GM21576 (cell line): ENCODE results near the gene RTN4RL1.

ENCODE experiments used
- ATAC-seq: cut with Tn5 transposase; IDR thresholded peaks from one replicate; pipeline ENCODE4 v1.9.1; 2021; ENCODE audit warnings: mild to moderate bottlenecking, moderate library complexity; ENCODE audit not compliant: unreplicated experiment

RTN4RL1 gene

DNA sequence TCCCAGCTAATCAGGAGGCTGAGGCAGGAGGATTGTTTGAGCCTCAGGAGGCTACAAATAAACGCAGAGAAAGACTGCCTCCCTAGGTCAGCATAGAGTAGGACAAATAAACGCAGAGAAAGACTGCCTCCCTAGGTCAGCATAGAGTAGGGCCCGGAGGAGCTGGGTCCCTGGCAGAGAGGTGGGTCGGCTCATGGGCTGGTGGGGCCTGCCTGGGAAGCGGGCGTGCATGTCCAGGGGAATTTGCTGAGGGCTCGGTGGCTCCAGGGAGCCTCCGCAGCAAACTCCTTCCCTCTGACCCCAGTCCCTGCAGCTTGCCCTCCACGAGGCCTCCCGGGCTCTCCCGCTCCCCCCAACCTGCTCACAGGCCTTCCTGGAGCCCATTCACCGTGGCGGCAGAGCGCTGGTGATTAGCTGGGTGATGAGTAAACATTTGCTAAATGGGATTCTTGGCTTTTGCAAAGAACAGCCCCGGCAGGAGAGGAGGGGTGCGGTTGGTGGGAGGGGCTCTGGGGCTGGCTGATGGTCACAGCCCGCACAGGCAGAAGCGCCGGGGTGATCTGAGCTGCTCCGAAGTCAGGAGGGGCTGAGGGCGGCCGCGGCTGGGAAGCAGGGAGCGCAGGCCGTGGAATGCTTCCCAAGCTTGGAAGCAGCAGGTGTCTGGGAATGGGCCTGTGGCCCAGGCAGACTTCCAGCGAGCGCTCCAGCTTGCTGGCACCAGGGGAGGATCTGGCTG, 93.1 kb downstream of the RTN4RL1 start:
- ATAC-seq, result no peak

DNA sequence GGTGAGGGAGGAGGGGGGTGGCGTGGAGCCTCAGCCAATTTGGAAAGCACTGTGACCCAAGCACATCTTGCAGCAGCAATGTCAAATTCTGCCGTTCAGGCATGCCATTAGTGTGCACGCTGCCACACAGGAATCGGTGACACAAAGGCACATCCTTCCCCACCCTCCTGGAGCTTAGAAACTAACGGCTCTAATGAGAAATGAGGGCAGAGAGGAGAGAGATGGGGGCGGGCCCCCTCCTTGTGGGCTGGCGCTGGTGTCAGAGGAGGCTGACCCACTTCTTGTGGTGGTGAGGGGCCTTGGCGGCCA, 94.8 kb downstream of the RTN4RL1 start:
- no peak for ATAC-seq

DNA sequence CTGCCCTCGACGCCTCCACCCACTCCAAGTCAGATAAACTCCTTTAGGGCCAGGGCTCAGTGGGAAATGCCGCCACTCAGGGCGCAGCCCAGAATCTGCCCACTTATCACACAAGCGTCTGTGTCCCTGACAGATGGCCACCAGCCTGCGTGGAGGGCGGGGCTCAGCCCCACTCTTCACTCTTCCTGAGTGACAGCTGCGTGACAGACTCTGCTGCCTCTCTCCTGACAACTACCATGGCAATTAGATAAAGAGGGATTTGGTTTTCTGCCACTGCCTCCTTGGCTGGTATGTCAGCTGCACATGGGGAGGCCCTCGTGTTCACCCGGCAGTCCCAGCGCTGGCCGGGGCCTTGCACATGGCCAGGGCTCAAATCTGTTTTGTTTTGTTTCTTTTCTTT, 96.2 kb downstream of the RTN4RL1 start:
- ATAC-seq, result no peak

DNA sequence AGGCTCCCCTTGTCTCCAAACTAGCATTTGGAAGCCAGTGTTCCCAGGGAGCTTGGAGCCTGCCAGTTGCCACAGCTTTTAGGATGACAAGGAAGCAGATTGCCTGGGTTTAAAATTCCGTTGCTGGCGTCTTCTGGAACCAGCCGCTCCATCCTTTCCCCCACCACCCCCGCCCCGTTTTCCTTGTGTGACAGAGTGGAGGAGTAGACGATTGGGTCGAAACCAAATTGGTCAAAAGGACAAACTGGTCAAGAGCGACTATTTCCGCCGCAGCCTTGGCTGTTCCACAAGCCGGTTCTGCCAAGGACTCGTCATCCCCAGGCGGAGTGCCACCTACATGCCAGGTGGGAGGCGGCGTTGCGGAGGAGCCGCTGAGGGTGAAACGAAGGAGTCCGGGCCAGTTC, 104.2 kb downstream of the RTN4RL1 start:
- ATAC-seq, result no peak

GRCh38 chr17:1919201-1919600, 105.9 kb downstream of the RTN4RL1 start:
- ATAC-seq, result no peak

DNA sequence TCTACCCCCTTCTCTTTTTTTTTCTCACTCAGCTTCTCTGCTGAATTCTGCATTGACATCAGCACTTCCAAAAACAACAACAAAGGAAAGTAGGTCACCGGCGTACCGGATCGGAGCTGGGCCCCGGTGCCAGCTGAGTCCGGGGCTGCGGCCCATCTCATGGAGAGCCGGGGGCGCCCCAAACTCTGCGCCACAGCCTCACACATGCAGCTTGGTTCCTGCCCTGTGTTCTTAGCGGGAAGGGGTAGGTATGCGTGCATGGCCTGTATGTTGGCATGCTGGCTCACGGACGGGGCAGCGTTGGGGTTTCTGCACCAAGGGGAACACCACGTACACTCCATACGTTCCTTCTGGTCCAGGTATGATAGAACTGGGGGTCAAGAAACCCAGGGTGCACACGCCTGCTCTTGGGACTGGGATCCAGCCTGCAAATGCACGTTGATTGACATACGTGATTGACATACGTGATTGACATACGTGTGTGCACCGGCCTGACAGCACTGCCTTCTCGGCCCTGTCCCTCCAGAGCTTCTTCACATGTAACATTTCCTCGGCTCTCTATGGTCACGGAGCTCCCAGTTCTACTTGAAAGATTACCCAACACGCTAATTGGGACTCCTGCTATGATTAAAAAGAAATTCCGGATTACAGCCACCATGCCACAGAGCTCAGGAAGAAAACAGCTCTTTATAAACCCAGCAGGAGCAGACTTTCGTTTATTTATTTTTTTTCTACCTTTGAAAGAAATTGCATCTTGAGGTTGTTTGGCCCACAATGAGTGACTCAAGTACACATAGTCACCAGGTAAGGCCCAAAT, 106.6 kb downstream of the RTN4RL1 start:
- no peak for ATAC-seq

- ATAC-seq, result no peak
Observed at GRCh38 chr17:1916963-1917715, 108.0 kb downstream of the RTN4RL1 start.

DNA sequence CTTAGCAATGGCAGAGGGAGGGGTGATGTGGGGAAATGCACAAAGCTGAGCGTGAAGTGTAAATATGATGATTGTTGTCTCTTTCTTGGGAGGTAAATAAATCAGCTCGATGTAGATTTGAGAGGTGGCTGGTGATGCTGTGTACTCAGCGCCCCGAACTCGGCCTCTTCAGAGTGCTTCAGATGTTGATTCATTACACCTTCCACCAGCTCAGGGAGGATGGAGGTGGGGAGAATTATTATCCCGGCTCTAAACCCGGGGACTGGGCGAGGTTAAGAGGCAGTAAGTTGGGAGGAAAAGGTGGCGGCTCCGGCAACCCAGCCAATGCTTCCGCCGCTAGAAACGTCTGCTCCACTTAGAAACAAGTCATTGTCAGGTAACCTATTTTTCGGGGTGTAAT, 108.8 kb downstream of the RTN4RL1 start:
- ATAC-seq, result no peak

DNA sequence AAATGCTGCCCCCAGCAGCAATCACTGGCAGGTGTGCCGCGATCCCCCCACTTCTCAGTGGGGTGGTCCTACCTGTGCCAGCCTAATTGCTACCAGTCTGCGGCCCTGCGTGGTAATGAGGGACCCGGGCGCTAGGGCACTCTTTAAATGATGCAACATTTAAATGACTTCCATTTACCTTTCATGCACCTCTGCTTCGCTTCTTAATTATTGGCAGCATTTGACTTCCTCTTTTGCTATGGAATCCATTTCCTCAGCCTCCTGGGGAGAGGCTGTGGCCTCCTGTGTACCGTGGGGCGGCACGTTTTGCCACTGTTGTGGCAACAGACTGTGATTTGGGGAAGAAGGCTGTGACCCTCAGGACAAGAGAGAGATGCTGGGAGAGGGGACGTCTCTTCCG, 109.2 kb downstream of the RTN4RL1 start:
- no peak for ATAC-seq

GRCh38 chr17:1914661-1915083, 110.5 kb downstream of the RTN4RL1 start:
- ATAC-seq, result no peak

- no peak for ATAC-seq
Observed at GRCh38 chr17:1913702-1914101, 111.4 kb downstream of the RTN4RL1 start.

GRCh38 chr17:1912146-1912545, 113.0 kb downstream of the RTN4RL1 start:
- ATAC-seq, result no peak

GRCh38 chr17:1909985-1910384, 115.1 kb downstream of the RTN4RL1 start:
- no peak for ATAC-seq

GRCh38 chr17:1908699-1909309, 116.3 kb downstream of the RTN4RL1 start:
- no peak for ATAC-seq

DNA sequence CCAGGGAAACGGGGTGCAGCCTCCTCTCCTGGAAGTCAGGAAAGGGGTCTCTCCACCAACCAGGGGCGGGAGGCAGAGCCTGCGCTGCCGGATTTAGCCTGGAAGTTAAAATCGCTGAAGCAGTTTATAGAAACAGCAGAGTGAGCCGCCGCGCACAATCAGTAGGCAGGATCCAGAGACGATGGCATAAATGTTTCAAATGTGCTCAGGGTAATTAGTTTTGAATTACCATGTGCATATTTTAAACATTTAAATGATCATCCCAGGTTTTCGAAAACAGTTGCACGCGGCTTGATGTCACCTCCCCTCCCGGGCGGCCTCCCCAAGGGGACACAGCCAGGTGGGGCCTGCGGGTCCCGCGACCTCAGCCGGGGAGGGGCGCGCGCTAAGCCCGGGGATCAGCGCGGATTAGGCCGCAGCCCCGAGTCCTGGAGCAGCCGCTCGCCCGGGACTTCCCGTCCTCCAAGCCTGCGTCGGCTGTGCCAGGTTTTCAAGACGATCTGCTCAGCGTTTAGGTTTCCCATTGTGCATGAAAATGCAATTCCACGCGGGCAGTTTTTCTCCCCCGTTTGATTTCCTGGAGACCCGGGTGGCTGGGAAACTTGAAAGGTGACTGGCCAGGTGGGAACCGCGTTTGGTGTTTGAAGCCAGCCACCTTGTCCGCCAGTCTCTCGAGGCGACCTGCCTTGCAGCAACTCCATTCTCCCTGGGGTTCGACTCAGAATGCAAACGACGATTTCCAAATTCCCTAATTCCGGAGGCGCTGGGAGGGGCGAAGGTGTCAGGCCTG, 117.0 kb downstream of the RTN4RL1 start:
- ATAC-seq, result no peak

DNA sequence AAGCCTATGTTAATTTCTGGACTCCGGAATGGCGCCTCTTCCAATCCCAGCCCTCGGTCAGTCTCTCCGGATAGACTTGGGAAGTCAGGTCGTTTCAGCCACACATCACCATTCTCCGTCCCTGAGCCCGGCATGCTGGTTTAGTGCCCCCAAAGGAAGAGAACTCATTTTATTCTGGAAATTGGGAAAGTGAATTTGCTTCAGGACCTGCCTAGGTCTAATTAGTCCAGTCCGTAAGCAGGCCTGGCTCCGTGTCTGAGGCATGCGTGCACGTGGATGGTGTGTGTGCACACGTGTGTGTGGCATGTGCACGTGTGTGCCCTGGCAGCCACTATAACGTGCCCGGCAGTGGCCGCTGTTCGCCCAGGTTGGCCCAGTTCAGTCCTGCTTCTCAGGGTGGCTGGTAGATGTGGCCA, 117.9 kb downstream of the RTN4RL1 start:
- no peak for ATAC-seq

DNA sequence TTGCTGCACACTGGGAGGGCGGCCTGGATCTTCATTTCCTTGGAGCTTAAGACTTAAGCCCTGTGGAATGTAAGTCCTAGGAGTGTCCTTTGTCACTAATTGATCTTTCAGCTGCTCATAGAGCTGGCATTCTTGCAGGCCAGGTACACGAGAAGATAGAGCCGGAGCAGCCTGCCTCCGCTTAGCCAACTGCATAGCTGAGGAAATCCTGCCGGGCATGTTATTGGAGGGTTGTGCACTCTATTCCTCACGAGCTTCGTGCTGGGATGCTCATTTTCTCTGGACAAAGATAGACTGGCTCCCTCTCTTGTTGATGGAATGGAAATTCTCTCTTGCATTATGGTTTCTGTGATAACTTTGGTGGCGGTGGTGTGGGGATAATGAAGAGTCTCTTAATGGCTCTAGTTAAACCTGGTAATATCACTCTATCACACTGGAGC, 118.5 kb downstream of the RTN4RL1 start:
- no peak for ATAC-seq

- no peak for ATAC-seq
Observed at GRCh38 chr17:1905190-1905913, 119.8 kb downstream of the RTN4RL1 start.

DNA sequence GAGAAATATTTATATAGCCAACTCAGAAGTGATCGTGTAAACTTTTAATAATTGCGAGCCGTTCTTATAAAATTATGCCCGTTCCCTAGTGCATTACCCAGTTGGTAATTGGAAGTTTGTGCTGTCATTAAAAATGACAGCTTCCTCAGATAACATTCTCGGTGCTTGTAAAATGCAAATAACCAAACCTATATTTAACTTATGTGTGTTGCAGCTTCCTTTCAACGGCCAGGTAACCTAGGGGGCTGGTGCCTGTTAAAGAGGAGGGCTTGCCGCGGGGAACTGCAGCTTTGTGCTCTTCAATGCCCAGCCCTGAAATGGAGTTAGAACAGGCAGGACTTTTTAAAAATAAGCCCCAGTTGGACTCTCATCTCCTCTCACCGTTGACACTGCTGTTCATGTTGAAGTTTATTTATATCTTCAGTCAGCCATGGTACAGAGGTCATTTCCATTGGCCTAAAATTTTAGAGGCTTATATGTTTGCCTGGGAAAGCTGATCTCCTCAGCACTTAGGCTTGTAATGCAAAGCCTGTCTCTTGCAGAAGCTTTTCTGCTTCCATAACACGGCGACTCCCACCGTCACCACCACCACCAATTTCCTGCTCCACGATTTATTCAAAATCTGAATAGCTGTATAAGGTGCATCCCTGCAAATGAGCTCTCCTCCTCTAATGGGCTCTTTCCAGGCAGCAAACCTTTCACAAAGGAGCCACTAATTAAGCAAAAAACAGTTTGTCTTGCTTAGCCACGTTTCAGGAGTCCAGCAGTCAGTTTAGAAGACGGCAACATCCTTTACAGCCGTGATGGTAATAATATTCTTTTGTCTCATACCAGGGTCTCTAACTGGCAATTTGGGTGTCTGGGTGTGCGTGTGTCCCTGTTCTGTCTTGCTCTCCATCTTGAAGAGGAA, 120.6 kb downstream of the RTN4RL1 start:
- ATAC-seq, result no peak
